ENCODE data around the gene KRTCAP2.

KRTCAP2 gene

DNA sequence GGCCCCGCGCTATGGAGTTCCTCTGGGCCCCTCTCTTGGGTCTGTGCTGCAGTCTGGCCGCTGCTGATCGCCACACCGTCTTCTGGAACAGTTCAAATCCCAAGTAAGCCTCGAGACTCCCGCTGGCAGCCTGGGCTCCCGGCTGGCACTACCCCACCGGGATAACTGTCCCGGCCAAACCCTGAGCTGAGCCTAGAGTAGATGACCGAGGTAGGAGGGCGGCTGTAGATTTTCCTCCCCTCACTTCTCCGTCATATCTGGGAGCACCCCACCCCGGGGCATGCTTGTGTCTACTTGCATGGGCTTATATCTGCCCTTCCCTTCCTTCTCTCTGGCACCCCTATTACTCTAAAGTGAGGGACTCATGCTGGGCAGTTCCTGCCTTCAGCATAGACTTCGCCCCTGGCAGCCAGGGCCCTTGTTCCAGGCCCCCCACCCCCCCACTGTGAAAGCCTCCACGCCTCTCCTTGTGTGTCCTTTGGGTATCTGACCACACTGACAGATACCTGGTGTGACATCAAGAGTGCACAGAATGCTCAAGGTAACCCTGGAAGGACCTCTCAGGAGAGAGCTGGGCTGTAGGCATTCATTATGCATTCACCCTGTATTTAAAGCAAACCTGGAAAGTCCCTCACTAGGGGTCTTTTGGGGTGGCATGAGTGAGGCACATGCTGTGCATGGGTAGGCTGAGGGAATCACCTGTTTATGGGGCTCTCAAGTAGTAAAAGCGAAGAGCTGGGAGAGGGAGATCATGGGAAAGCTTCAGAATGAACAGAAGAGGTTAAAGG lies 44.9 kb downstream of the KRTCAP2 start:
- DNase-seq (ENCODE audit: extremely low read depth, low read depth) = no peak
- TF ChIP-seq, protein P1, sequence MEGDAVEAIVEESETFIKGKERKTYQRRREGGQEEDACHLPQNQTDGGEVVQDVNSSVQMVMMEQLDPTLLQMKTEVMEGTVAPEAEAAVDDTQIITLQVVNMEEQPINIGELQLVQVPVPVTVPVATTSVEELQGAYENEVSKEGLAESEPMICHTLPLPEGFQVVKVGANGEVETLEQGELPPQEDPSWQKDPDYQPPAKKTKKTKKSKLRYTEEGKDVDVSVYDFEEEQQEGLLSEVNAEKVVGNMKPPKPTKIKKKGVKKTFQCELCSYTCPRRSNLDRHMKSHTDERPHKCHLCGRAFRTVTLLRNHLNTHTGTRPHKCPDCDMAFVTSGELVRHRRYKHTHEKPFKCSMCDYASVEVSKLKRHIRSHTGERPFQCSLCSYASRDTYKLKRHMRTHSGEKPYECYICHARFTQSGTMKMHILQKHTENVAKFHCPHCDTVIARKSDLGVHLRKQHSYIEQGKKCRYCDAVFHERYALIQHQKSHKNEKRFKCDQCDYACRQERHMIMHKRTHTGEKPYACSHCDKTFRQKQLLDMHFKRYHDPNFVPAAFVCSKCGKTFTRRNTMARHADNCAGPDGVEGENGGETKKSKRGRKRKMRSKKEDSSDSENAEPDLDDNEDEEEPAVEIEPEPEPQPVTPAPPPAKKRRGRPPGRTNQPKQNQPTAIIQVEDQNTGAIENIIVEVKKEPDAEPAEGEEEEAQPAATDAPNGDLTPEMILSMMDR (IDR thresholded peaks at IDR 0.05; ENCODE audit: low read depth, low read length) = no peak

DNA sequence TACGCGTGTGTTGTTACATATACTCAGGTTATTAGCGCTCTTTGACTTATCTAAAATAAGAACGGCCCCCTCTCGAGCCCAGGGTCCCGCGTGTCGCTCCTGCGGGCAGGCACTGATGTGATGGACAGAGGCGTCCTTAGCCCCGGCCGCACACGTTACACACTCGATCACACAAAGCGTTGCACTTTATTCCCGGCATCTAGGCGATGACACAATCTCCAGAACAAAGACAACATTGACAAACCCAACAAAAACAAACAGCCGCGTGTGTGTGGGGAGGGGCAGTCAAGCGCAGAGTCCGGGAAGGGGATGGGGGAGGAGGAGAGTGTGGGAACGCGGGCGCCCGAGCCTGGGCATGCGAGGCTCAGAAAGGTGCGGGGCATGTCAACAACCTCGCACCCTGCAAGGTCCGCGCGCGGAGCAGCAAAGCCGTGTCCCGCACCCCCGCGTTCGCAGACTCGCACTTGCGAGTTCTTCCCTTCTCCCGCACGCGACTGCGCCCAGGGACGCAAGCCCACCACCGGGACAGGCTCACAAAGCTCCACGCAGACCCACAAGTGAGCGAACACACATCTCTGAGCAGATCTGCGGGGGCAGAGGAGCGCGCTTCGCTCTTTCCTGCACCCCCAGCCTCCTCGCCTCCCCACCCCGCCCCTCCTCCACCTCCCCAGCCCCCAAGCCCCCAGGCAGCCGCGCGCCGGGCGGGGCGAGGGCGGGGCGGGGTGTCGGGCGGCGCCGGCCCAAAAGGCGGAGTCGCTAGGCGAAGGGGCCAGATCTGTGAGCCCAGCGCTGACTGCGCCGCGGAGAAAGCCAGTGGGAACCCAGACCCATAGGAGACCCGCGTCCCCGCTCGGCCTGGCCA lies 45.8 kb downstream of the KRTCAP2 start, which contains the start of gene EFNA1:
EFNA1 (plus strand) TSS at position 772 of the 862 bp plus-strand sequence. CDS start 102 bp downstream, outside the sequence.
- no peak for DNase-seq (ENCODE audit: extremely low read depth, low read depth)
- TF ChIP-seq, protein P1 (IDR thresholded peaks at IDR 0.05; ENCODE audit: low read depth, low read length) = no peak

DNA sequence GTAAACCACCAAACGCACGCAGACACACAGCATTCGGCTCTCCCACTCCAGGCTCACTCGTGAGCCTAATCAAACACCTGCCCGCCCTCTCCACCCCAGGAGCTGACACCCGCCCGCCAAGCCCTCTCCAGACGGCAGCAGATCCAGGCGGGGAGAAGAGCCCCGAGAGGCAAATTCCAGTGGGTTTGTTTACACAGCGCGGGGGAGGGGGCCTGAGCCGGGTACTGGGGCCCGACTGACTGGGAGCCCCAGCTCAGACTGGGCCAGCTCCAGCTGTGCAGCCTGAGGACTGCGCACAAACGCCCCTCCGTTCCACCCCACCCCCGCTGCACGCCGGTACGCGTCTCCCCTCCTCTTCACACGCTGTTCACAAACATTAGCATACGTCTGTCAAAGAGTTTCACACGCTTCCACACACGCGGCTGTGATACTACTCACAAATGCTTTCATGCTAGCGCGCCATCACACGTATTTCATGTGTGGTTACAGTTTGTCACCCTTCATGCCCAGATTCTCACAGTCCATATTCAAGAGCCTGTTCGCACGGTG lies 46.5 kb downstream of the KRTCAP2 start:
- DNase-seq (ENCODE audit: extremely low read depth, low read depth) = no peak
- TF ChIP-seq, protein P1 (IDR thresholded peaks at IDR 0.05; ENCODE audit: low read depth, low read length) = no peak

DNA sequence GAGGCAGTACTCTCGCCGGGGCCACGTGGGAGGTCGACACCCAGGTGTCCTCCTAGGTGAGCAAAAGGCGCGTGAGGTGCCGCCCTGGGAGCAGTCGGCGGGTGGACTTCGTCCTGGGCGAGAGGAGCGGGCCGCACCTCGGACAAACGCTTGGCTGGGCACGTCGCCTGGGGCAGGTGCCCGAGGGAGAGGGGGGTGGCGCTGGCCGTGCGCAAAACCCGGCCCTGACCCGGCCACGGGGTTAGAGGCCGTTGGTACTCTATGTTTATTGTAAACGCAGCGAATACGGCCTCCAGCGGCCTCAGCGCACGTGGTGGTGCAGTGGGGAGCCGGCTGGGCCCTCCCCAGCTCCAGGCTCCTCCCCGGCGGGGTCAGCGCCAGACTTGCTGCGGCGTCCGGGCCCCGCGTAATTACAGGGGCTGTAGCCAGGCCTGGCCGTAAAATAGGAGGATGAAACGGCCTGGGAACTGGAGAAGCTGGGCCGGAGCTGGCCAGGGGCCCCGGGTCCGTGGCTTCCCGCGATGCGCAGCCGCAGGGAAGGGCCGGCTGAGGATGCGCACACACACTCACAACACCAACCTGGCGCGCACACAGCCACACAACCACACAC lies 47.1 kb downstream of the KRTCAP2 start:
- no peak for DNase-seq (ENCODE audit: extremely low read depth, low read depth)
- TF ChIP-seq, protein P1 (IDR thresholded peaks at IDR 0.05; ENCODE audit: low read depth, low read length) = no peak

DNA sequence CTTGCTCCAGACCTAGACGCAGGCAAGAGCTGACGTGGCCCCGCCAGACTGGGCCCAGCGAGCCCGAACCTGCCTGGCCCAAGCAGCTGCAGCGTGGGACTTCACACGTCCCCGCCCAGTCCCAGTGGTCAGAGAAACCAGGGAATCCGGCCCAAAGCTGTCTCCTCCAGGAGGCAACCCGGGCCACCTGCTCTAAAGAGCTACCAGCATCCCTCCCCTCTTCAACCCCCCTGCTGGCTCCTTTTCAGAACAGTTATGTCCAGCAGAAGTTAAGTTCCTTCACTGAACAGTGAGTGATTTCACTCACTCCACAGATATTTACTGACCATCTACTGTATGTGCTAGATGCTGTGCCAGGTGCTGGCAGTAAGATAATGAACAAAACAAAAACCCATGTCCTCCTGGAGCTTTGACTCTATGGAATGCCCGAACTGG lies 47.6 kb downstream of the KRTCAP2 start:
- TF ChIP-seq, protein P1 (IDR thresholded peaks at IDR 0.05; ENCODE audit: low read depth, low read length) = no peak

DNA sequence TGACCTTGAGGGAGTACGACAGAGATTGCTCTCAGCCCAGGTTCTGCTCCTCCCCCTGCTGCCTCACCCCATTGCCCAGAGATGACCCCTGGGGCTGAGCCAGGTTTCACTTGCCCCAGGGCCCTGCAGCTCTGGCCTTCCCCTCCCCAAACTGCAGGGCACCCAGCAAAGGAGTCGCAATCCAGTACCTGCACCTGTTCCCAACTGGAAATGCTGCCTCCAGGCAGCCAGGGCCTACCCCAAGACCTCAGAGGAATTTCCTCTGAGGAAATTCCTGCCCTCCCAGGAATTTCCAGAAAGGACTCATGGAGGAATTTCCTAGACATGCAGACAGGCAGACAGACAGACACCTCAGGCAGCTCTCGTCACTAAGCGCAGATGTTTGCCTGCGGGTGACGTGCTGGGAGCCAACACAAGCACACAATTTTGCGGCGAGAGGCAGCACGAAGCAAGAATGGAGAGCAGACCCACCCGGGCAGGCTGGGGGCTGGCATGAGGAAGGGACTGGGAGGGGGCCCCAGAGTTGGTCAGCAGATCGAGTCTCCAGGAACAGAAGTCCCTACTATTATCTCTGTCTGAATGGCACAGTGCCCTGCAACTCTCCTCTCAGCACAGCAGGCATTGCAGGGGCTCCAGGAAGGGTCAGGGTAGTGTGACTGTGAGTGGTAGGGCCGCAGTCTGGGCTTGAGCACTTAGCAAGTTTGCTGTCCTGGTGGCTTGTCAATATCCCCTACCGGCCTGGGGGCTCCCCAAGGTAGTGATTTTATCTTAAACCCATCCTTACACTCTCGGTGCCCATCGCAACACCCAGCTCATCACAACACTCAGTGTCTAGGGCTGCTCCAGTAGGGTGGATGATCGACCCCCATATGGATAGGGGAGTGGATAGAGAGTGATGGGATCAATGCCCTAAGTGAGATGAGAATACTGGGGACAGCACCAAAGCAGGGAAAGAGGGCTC lies 48.3 kb downstream of the KRTCAP2 start:
- TF ChIP-seq, protein P1 (IDR thresholded peaks at IDR 0.05; ENCODE audit: low read depth, low read length) = no peak
- DNase-seq (ENCODE audit: extremely low read depth, low read depth) = no peak

More for the DNA sequence above, 47.6 kb downstream of the KRTCAP2 start:
- no peak for DNase-seq (ENCODE audit: extremely low read depth, low read depth)
